ENCODE data around the gene NFKB2.

DNA sequence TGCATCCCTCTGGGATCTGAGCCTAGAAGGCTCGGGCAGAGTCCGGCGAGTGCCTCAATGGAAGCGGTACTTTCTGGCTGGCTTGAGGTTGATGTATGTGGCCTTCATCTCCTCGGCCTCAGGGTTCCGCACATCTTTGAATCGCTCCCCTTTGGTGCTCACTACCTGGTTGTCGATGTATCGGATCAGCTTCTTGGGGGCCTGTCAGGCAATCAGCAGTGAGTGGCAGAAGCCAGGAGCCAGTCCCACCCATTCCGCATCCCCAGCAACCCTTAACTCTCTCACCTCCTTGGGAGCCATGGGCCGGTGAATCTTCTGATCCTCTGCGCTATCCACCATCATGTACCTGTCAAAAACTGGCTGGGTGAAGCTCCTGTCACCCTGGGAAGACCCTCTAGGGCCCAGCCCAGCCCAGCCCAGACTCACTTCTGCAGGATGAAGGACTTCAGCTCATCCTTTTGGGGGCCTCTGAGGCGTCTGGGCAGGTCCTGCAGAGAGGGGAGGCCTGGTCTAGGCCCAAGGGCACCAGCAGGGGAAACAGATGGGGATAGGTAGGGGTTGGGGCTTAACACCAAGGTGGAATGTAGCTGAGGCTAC, 28.0 kb downstream of the NFKB2 start:
- TF ChIP-seq, protein P1, sequence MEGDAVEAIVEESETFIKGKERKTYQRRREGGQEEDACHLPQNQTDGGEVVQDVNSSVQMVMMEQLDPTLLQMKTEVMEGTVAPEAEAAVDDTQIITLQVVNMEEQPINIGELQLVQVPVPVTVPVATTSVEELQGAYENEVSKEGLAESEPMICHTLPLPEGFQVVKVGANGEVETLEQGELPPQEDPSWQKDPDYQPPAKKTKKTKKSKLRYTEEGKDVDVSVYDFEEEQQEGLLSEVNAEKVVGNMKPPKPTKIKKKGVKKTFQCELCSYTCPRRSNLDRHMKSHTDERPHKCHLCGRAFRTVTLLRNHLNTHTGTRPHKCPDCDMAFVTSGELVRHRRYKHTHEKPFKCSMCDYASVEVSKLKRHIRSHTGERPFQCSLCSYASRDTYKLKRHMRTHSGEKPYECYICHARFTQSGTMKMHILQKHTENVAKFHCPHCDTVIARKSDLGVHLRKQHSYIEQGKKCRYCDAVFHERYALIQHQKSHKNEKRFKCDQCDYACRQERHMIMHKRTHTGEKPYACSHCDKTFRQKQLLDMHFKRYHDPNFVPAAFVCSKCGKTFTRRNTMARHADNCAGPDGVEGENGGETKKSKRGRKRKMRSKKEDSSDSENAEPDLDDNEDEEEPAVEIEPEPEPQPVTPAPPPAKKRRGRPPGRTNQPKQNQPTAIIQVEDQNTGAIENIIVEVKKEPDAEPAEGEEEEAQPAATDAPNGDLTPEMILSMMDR (IDR thresholded peaks at IDR 0.05) = no peak
- TF ChIP-seq POLR2A (IDR thresholded peaks at IDR 0.05) = no peak

Data from thyroid gland (tissue), 4 donors.